ENCODE data around the gene DOC2A. TPM values are rescaled to one million over a fixed set of nuclear protein-coding genes. Genes with fewer than 3 reads are reported as not detected.

Gene DOC2A
- total and polyA plus RNA-seq, 2 donors (not counting 3 experiments of a cell fraction or from before 2014, with no cell fraction given): 0.60 to 0.63 TPM

GRCh38 chr16:30051518-30051917 is 40.7 kb upstream of the DOC2A start:
- CTCF ChIA-PET: interaction anchor here (0.6 to 3.5 kb wide), 7 partner anchors 9 to 360 kb away, joined by 3 to 20 read pairs (median 3); partner anchors contain the start of genes ALDOA and TBX6
- dilution Hi-C loops (cut with MboI; ENCODE audit: extremely low pct_ligation_motif_present, low sequenced_read_pairs): no loop called here
- TF ChIP-seq, protein P1, sequence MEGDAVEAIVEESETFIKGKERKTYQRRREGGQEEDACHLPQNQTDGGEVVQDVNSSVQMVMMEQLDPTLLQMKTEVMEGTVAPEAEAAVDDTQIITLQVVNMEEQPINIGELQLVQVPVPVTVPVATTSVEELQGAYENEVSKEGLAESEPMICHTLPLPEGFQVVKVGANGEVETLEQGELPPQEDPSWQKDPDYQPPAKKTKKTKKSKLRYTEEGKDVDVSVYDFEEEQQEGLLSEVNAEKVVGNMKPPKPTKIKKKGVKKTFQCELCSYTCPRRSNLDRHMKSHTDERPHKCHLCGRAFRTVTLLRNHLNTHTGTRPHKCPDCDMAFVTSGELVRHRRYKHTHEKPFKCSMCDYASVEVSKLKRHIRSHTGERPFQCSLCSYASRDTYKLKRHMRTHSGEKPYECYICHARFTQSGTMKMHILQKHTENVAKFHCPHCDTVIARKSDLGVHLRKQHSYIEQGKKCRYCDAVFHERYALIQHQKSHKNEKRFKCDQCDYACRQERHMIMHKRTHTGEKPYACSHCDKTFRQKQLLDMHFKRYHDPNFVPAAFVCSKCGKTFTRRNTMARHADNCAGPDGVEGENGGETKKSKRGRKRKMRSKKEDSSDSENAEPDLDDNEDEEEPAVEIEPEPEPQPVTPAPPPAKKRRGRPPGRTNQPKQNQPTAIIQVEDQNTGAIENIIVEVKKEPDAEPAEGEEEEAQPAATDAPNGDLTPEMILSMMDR (IDR thresholded peaks at IDR 0.05; ENCODE audit: extremely low read depth in 1 of 2, insufficient read depth in 1 of 2, low read depth in 1 of 2, low read length in 2 of 2): no peak
- TF ChIP-seq, protein P2, sequence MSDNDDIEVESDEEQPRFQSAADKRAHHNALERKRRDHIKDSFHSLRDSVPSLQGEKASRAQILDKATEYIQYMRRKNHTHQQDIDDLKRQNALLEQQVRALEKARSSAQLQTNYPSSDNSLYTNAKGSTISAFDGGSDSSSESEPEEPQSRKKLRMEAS (IDR thresholded peaks at IDR 0.05; ENCODE audit: insufficient read depth, insufficient read length): no peak
- peak; percentile 78 for TF ChIP-seq FOS (IDR thresholded peaks at IDR 0.05; ENCODE audit: borderline replicate concordance, insufficient read depth, low read length)
- TF ChIP-seq EZH2 (IDR thresholded peaks at IDR 0.05; ENCODE audit: borderline replicate concordance, low read depth, low read length, severe bottlenecking): no peak
- no peak for TF ChIP-seq GATA2 (IDR thresholded peaks at IDR 0.05; ENCODE audit: insufficient read depth, insufficient read length, low read depth, low read length)
- TF ChIP-seq POLR2AphosphoS5 (IDR thresholded peaks at IDR 0.05; ENCODE audit: insufficient read depth, low read depth, low read length): peak; percentile 24
- peak; percentile 25 for TF ChIP-seq POLR2A (IDR thresholded peaks at IDR 0.05; ENCODE audit: low read depth, low read length)
- TF ChIP-seq JUN (IDR thresholded peaks at IDR 0.05; ENCODE audit: borderline replicate concordance, insufficient read depth, insufficient read length, low read depth): peak; percentile 46
- TF ChIP-seq MYC (IDR thresholded peaks at IDR 0.05; ENCODE audit: low read depth, low read length): no peak
- no peak overlapping the region for H3K4me3 ChIP-seq (replicated peaks in 1 of 3; ENCODE audit: insufficient read depth in 1 of 3, low read depth in 1 of 3, low read length in 3 of 3)
- BruUV-seq (replicated peaks): no TSS peak
- H3K9me3 ChIP-seq (replicated peaks; ENCODE audit: control insufficient read depth, insufficient read depth, low read length): no peaks in the 10 kb centered on the region
- H3K36me3 ChIP-seq (ENCODE audit: control insufficient read depth in 2 of 2, extremely low read depth in 1 of 2, insufficient read depth in 2 of 2, low read length in 2 of 2): no peaks in the 10 kb centered on the region
- peak overlapping the region; percentile 70 for H2AFZ ChIP-seq (ENCODE audit: low read depth, low read length)
- peak overlapping the region; percentile 29 for H3K4me2 ChIP-seq (ENCODE audit: insufficient read depth, low read length)
- no peaks in the 10 kb centered on the region for H4K20me1 ChIP-seq (replicated peaks; ENCODE audit: control insufficient read depth, extremely low read depth, insufficient read depth, low read length)
- H3K4me1 ChIP-seq (ENCODE audit: control insufficient read depth, extremely low read depth, insufficient read depth, low read length): peaks cover 35% of the 10 kb centered on the region
- DNase-seq (ENCODE audit: low read depth, low spot score) (peak; percentile 75), FAIRE-seq (peak; percentile 96)
- H3K27ac ChIP-seq (ENCODE audit: insufficient read depth, low read depth, low read length): peak overlapping the region; percentile 80
- H3K9ac ChIP-seq (replicated peaks; ENCODE audit: extremely low read depth, insufficient read depth, low read length): peak overlapping the region; percentile 65
- intact Hi-C loops (cut with micrococcal nuclease): loop anchor here (2.0 kb wide), 2 partner anchors 13 to 41 kb away; partner anchors contain the start of gene ALDOA
- POLR2A ChIA-PET: interaction anchor here (0.6 to 1.2 kb wide), 2 partner anchors 14 to 483 kb away, joined by 3 to 8 read pairs; partner anchors contain the start of genes ALDOA and ZNF747
- H3K27me3 ChIP-seq (ENCODE audit: control insufficient read depth in 2 of 2, insufficient read depth in 2 of 2, low read length in 2 of 2): no peaks in the 10 kb centered on the region
- H3K79me2 ChIP-seq (ENCODE audit: control insufficient read depth, insufficient read depth, low read length): peaks cover 4% of the 10 kb centered on the region
- no peaks in the 10 kb centered on the region for H3K9me1 ChIP-seq (replicated peaks; ENCODE audit: control insufficient read depth, extremely low read depth, insufficient read depth, low read length)

All from endothelial cell of umbilical vein (primary cell).